T-helper 2 cell (primary cell): ENCODE results near the gene ZNF358.

ENCODE experiments used
- DNase-seq, 5 experiments: peaks; one replicate each; pipeline versions ENCODE4 v3.0.0 to v3.0.0-alpha.2; 2012 to 2022

The ZNF358 gene

DNA sequence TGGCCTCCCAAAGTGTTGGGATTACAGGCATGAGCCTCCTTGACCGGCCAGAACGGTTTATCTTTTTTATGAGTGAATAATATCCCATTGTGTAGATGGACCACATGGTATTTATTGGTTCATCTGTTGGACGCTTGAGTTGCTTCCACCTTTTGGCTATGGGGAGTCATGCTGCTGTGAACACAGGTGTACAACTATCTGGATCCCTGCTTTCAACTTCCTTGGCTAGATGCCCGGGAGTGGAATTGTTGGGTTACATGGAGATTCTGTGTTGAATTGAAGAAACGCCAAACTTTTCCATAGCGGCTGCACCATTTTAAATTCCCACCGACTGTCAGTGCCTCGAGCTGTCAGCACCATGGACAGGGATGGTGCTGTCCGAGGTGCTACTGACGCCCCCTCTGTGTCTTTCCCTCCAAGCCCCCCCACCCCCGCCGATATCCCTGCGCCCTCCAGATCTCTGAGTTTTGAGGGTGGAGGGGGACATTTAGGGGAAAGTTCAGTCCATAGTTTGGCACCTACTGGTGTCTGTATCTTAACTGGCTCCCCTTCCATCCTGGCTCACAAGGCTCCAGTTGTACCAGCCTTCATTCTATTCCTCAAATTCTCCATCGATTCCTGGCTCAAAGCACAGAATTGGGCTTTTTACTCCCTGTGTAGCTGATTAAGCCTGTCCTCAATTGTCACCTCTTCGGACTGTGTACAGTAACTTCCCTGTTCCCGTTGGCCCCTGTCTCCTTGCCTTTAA lies 46.9 kb downstream of the ZNF358 start:
- no peak for DNase-seq

DNA sequence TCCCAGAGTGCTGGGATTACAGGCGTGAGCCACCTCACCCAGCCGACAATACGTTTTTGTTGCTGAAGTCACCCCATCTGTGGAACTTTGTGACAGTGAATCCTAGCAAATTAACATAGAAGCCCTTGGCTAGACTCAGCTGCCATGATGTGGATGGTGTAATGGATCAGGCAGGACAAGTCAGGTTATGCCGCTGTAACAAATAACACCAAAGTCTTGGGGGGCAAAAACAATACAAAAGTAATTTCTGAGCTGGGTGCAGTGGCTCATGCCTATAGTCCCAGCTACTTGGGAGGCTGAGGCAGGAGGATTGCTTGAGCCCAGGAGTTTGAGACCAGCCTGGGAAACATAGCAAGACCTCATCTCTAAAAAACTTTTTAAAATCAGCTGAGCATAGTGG lies 49.0 kb downstream of the ZNF358 start:
- DNase-seq: no peak

DNA sequence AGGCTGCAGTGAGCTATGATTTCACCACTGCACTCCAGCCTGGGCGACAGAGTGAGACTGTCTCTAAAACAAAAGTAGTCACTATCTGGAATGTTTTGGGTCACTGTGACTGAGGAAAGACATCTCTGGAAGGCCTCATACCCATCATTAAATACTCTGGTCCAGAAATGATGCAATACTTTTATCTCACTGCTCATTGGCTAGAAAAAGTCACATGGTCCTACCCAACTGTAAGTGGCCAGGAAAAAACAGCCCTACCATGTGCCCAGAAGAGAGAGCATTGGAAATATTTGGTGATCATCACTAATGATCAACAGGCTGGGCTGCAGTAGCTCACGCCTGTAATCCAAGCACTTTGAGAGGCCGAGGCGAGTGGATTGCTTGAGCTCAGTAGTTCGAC lies 49.4 kb downstream of the ZNF358 start:
- DNase-seq: no peak
